ENCODE results near the gene TCHHL1.

Gene TCHHL1

GRCh38 chr1:152067150-152067549, 21.7 kb downstream of the TCHHL1 start:
- H3K27me3 ChIP-seq (ENCODE audit: insufficient read depth, low read depth, severe bottlenecking): peaks cover 93% of the 10 kb centered on the region
- no peaks in the 10 kb centered on the region for H3K36me3 ChIP-seq
- no peak overlapping the region for H3K27ac ChIP-seq
- TF ChIP-seq CTCF (IDR thresholded peaks at IDR 0.05; ENCODE audit: low read depth, low read length): no peak
- peaks cover 3% of the 10 kb centered on the region for H3K9me3 ChIP-seq (ENCODE audit: severe bottlenecking)
- H3K4me3 ChIP-seq (ENCODE audit: low read depth, low read length): no peak overlapping the region
- no peak for DNase-seq

DNA sequence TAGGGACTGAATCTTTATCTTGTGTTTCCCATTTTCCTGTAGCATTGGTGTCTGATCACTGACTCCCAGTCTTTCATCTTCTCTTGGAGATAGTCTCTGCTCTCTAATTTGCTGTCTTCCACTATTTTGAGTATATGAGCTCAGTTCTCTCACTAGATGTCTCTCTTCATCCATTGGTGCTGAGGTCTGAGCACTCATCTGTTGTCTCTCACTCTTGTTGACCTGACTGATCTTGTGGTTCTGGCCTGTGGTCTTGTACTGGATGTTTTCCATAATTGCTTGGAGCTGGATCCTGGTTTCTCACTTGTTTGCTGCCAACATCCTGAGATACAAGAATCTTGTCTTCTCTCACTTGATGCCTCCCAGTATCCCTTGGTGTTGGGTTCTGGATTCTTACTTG, 26.9 kb downstream of the TCHHL1 start:
- no peak overlapping the region for H3K4me3 ChIP-seq (ENCODE audit: low read depth, low read length)
- H3K9me3 ChIP-seq (ENCODE audit: severe bottlenecking): no peaks in the 10 kb centered on the region
- peaks cover 93% of the 10 kb centered on the region for H3K27me3 ChIP-seq (ENCODE audit: insufficient read depth, low read depth, severe bottlenecking)
- DNase-seq: no peak
- TF ChIP-seq CTCF (IDR thresholded peaks at IDR 0.05; ENCODE audit: low read depth, low read length): no peak
- H3K27ac ChIP-seq: no peak overlapping the region
- no peaks in the 10 kb centered on the region for H3K36me3 ChIP-seq

DNA sequence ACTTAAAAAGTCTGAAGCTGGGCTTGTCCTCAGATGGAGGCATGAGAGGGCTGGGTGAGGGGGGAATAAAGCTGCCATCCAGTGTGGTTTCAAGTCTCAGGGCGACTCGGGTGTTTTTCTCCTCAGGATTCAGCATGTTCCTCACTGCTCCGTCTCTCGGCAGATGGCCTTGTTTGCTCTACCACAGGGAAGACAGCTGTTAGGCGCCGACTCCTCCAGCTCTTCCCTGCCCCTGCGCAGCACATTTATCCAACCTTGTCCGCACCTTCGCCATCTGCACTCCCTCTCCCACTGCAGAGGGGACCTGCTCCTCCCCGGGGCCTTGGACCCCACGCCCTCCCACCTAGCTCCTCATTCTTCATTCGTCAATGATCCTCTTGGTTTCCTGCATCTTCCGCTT, 35.5 kb downstream of the TCHHL1 start:
- Histone ChIP-seq H3K36me3 (no peaks in the 10 kb centered on the region), H3K27ac (no peak overlapping the region), H3K9me3 (ENCODE audit: severe bottlenecking) (peaks cover 3% of the 10 kb centered on the region), H3K4me3 (ENCODE audit: low read depth, low read length) (no peak overlapping the region), H3K27me3 (ENCODE audit: insufficient read depth, low read depth, severe bottlenecking) (peaks cover 98% of the 10 kb centered on the region)
- no peak for TF ChIP-seq CTCF (IDR thresholded peaks at IDR 0.05; ENCODE audit: low read depth, low read length)
- DNase-seq: peak; percentile 67

DNA sequence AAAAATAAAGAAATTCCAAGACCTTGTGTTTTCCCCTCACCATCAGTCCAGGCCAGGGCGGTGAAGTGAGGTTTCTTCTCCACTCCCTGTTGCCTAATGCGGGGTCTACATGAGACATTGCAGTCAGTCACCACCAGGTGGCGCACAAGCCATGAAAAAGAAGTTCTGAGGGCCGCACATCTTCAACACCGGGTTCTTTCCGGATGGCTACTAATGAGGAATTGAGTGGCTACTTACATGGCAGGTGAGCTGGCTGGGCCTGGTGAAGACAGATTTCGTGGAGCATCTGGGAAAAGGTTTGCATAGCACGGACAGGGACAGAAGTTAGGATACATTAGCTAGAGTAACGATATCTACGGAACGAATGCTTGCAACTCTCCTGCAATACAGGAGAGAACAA, 36.3 kb downstream of the TCHHL1 start:
- peak; percentile 97 for TF ChIP-seq CTCF (IDR thresholded peaks at IDR 0.05; ENCODE audit: low read depth, low read length)
- peaks cover 3% of the 10 kb centered on the region for H3K9me3 ChIP-seq (ENCODE audit: severe bottlenecking)
- peaks cover 98% of the 10 kb centered on the region for H3K27me3 ChIP-seq (ENCODE audit: insufficient read depth, low read depth, severe bottlenecking)
- no peak overlapping the region for H3K27ac ChIP-seq
- H3K36me3 ChIP-seq: no peaks in the 10 kb centered on the region
- peak; percentile 94 for DNase-seq
- no peak overlapping the region for H3K4me3 ChIP-seq (ENCODE audit: low read depth, low read length)

DNA sequence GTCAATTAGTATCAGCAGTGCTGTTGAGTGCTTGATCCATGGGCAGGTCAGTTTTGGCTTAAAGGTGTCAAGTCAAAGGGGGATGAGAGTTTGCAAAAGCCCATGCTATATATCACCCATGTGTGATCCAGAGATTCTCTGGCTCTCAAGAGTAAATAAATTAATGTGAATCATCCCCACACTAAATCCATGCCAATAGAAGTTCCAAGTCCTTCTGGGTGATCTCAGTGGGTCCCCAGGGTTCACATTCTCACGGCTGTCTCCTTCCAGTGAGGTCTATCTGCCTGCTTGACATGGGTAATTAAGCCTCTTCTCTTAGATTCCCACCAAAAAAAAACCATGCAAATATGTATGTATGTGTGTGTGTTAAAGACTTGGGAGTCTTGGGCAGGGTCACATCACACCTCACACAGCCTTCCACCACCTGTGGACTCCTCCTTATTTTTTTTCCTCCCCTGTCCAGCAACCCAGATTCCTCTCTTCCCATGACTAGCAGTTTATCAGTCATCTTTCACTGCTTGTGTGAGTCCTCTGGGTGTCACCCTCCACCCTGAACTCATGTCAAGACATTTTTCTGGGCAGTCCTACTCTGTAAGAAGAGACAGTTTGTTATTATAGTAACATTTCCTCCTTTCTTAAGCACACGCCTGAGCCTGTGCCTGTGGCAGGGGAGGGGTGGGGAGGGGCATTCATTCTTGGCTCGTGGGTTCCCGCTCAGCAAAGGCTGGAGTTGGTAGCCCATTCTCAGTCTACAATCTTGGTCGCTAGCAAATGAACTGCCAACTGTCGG, 37.8 kb downstream of the TCHHL1 start:
- TF ChIP-seq CTCF (IDR thresholded peaks at IDR 0.05; ENCODE audit: low read depth, low read length): no peak
- no peaks in the 10 kb centered on the region for H3K36me3 ChIP-seq
- no peak overlapping the region for H3K4me3 ChIP-seq (ENCODE audit: low read depth, low read length)
- no peak for DNase-seq
- H3K27ac ChIP-seq: no peak overlapping the region
- H3K9me3 ChIP-seq (ENCODE audit: severe bottlenecking): peaks cover 6% of the 10 kb centered on the region
- H3K27me3 ChIP-seq (ENCODE audit: insufficient read depth, low read depth, severe bottlenecking): peaks cover 98% of the 10 kb centered on the region
